SK-N-SH (cell line): Measurements from ENCODE around the gene TTLL6. TPM values are rescaled to one million over a fixed set of nuclear protein-coding genes. Genes with fewer than 3 reads are reported as not detected.

ENCODE experiments used
- CTCF ChIA-PET: fragments of 300-600, 350-600 bp; formaldehyde crosslinking; extraction: SDS; loops from one replicate; lab custom pipeline; 2021; lab: Yijun Ruan, JAX
- POLR2A ChIA-PET: fragments of 350-600 bp; sonication (Branson Sonifier 250); formaldehyde crosslinking; extraction: SDS; loops from one replicate; lab custom pipeline; 2020; ENCODE audit warnings: antibody characterized with exemption, inconsistent platforms; lab: Yijun Ruan, JAX
- DNase-seq: peaks from one replicate; pipeline ENCODE4 v3.0.0; 2012
- H2AFZ ChIP-seq: fragments of 200-600 bp; sonication (generic); 2 replicates; pipeline ENCODE4 v1.8.1; 2016; ENCODE audit warnings: antibody characterized with exemption, mild to moderate bottlenecking, low read depth
- H3F3A ChIP-seq: fragments of 200-600 bp; sonication (generic); replicated peaks from 2 replicates; pipeline ENCODE3; 2016; ENCODE audit warnings: antibody characterized with exemption, mild to moderate bottlenecking; ENCODE audit not compliant: insufficient read depth
- H3K27ac ChIP-seq, 2 experiments: fragments of 200-500 bp in 1 of 2; fragments of 200-600 bp in 1 of 2; sonication (Bioruptor generic) in 1 of 2; sonication (generic), shearing (Covaris generic) in 1 of 2; 2 replicates each; pipeline versions ENCODE4 v1.5.1 to v1.6.1; 2014 to 2016; ENCODE audit warnings: low read depth in 2 of 2, inconsistent platforms in 1 of 2, low read length in 1 of 2, mild to moderate bottlenecking in 1 of 2, mixed read lengths in 1 of 2
- H3K27me3 ChIP-seq: fragments of 200-600 bp; sonication (generic), shearing (Covaris generic); 2 replicates; pipeline ENCODE4 v1.6.1; 2016; ENCODE audit warnings: mixed run types; ENCODE audit not compliant: insufficient read depth
- H3K36me3 ChIP-seq, 2 experiments: fragments of 200-500 bp in 1 of 2; fragments of 200-600 bp in 1 of 2; sonication (Bioruptor generic) in 1 of 2; sonication (generic) in 1 of 2; replicated peaks in 1 of 2; 2 replicates each; pipeline versions ENCODE3 to v1.5.1; 2014 to 2016; ENCODE audit warnings: low read length in 1 of 2, mild to moderate bottlenecking in 1 of 2; ENCODE audit not compliant: insufficient read depth in 2 of 2, control insufficient read depth in 1 of 2
- H3K4me1 ChIP-seq, 2 experiments: fragments of 200-500 bp in 1 of 2; fragments of 200-600 bp in 1 of 2; sonication (Bioruptor generic) in 1 of 2; sonication (generic), shearing (Covaris generic) in 1 of 2; 2 replicates each; pipeline versions ENCODE4 v1.5.1 to v1.6.1; 2014 to 2016; ENCODE audit warnings: low read depth in 1 of 2, low read length in 1 of 2, mixed run types in 1 of 2; ENCODE audit not compliant: insufficient read depth in 2 of 2, control insufficient read depth in 1 of 2
- H3K4me2 ChIP-seq: fragments of 200-600 bp; sonication (generic), shearing (Covaris generic); 2 replicates; pipeline ENCODE4 v1.6.1; 2017; ENCODE audit warnings: mixed run types
- H3K4me3 ChIP-seq, 2 experiments: fragments of 200-500 bp in 1 of 2; fragments of 200-600 bp in 1 of 2; sonication (Bioruptor generic) in 1 of 2; sonication (generic), shearing (Covaris generic) in 1 of 2; 2 replicates each; pipeline versions ENCODE4 v1.5.1 to v1.8.1; 2014 to 2016; ENCODE audit warnings: low read depth in 2 of 2, inconsistent platforms in 1 of 2, low read length in 1 of 2, mild to moderate bottlenecking in 1 of 2, mixed read lengths in 1 of 2, moderate library complexity in 1 of 2
- H3K79me2 ChIP-seq: fragments of 200-600 bp; sonication (generic); 2 replicates; pipeline ENCODE4 v1.8.1; 2017; ENCODE audit warnings: mild to moderate bottlenecking; ENCODE audit not compliant: insufficient read depth
- H3K9ac ChIP-seq: fragments of 200-600 bp; sonication (generic); 2 replicates; pipeline ENCODE4 v1.6.1; 2017; ENCODE audit warnings: mixed run types
- H3K9me2 ChIP-seq: fragments of 200-600 bp; sonication (generic); 2 replicates; pipeline ENCODE4 v1.6.1; 2017; ENCODE audit warnings: mixed run types
- H3K9me3 ChIP-seq: fragments of 200-600 bp; sonication (generic); 2 replicates; pipeline ENCODE4 v1.6.1; 2017; ENCODE audit warnings: mixed run types, mild to moderate bottlenecking, moderate library complexity
- H4K20me1 ChIP-seq: fragments of 200-600 bp; sonication (generic); 2 replicates; pipeline ENCODE4 v1.6.1; 2017; ENCODE audit warnings: mild to moderate bottlenecking, mixed run types; ENCODE audit not compliant: insufficient read depth
- EP300 ChIP-seq, 2 experiments: IDR thresholded peaks; 2 replicates each; pipeline versions ENCODE4 v1.4.0 to v1.6.1; 2012; ENCODE audit warnings: borderline replicate concordance in 1 of 2, low read depth in 1 of 2, low read length in 1 of 2
- FOSL2 ChIP-seq: IDR thresholded peaks from 2 replicates; pipeline ENCODE4 v1.4.0; 2012; ENCODE audit warnings: low read depth, mild to moderate bottlenecking, moderate library complexity, borderline replicate concordance
- JUND ChIP-seq: IDR thresholded peaks from 2 replicates; pipeline ENCODE4 v1.4.0; 2012
- MAX ChIP-seq: IDR thresholded peaks from 2 replicates; pipeline ENCODE4 v1.4.0; 2012; ENCODE audit warnings: low read depth
- NRF1 ChIP-seq: IDR thresholded peaks from 2 replicates; pipeline ENCODE4 v1.6.1; 2012; ENCODE audit warnings: low read depth, mild to moderate bottlenecking, low read length
- RAD21 ChIP-seq: IDR thresholded peaks from 2 replicates; pipeline ENCODE4 v1.6.1; 2012; ENCODE audit warnings: mild to moderate bottlenecking, low read length
- RCOR1 ChIP-seq: fragments of 150-350 bp; IDR thresholded peaks from 2 replicates; pipeline ENCODE4 v1.6.1; 2017; ENCODE audit warnings: antibody characterized with exemption, low read length
- RXRA ChIP-seq: IDR thresholded peaks from 2 replicates; pipeline ENCODE4 v1.4.0; 2012; ENCODE audit warnings: low read depth, mild to moderate bottlenecking, borderline replicate concordance
- TAF1 ChIP-seq: IDR thresholded peaks from 2 replicates; pipeline ENCODE4 v1.6.1; 2012; ENCODE audit warnings: low read depth, mild to moderate bottlenecking, low read length, moderate library complexity, borderline replicate concordance
- TCF12 ChIP-seq: IDR thresholded peaks from 2 replicates; pipeline ENCODE4 v1.4.0; 2012
- USF1 ChIP-seq: IDR thresholded peaks from 2 replicates; pipeline ENCODE4 v1.4.0; 2012; ENCODE audit warnings: low read depth, borderline replicate concordance
- YY1 ChIP-seq: IDR thresholded peaks from 2 replicates; pipeline ENCODE4 v1.4.0; 2012; ENCODE audit warnings: low read depth, mild to moderate bottlenecking
- ZBTB33 ChIP-seq: IDR thresholded peaks from 2 replicates; pipeline ENCODE4 v1.4.0; 2012; ENCODE audit warnings: low read depth, borderline replicate concordance
- WGBS: methylation state at CpG from one replicate; pipeline ENCODE4 v1.1.6; 2017; ENCODE audit warnings: low lambda C conversion rate; 5-methylcytosine and 5-hydroxymethylcytosine counted together
- polyA plus RNA-seq, 3 experiments: library from polyadenylated mRNA; depleted of rRNA; stranded (reverse); fragments of >200 nt; gene quantifications; 2 replicates each; pipeline ENCODE4 v1.2.3, GENCODE V29; 2012
- TF ChIP-seq, protein P1 (sequence below): fragments of 150-350 bp; IDR thresholded peaks from 2 replicates; pipeline ENCODE4 v1.6.1; 2017; ENCODE audit warnings: antibody characterized with exemption, low read length, low read depth, borderline replicate concordance

The TTLL6 gene
- polyA plus RNA-seq, 1 of the 3 experiments (the other 2 are of a cell fraction) = 3.1 TPM

- no peaks in the 10 kb centered on the region for H3K4me1 ChIP-seq
- H3K4me2 ChIP-seq = no peak overlapping the region
- CTCF ChIA-PET = interaction anchor here (1.0 to 5.3 kb wide), 7 partner anchors 27 to 444 kb away, joined by 3 to 29 read pairs (median 5); no protein-coding TSS in a partner anchor
- DNase-seq = no peak
- no peak overlapping the region for H3K4me3 ChIP-seq
- POLR2A ChIA-PET = no interaction called here
- H3K27me3 ChIP-seq = peaks cover 100% of the 10 kb centered on the region
- H4K20me1 ChIP-seq = no peaks in the 10 kb centered on the region
- TF ChIP-seq MAX (no peak), FOSL2 (no peak), TCF12 (no peak), ZBTB33 (no peak), NRF1 (no peak), RXRA (no peak), RCOR1 (no peak), JUND (no peak), TAF1 (no peak), RAD21 (no peak), EP300 (IDR thresholded peaks at IDR 0.05; ENCODE audit: borderline replicate concordance in 1 of 2, low read depth in 1 of 2, low read length in 1 of 2) (no peak), USF1 (no peak), YY1 (no peak)
- TF ChIP-seq, protein P1, sequence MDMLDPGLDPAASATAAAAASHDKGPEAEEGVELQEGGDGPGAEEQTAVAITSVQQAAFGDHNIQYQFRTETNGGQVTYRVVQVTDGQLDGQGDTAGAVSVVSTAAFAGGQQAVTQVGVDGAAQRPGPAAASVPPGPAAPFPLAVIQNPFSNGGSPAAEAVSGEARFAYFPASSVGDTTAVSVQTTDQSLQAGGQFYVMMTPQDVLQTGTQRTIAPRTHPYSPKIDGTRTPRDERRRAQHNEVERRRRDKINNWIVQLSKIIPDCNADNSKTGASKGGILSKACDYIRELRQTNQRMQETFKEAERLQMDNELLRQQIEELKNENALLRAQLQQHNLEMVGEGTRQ = no peak
- TF ChIP-seq, all 33 proteins: peak for 0
- no peaks in the 10 kb centered on the region for H3F3A ChIP-seq
- no peaks in the 10 kb centered on the region for H3K36me3 ChIP-seq
- no peak overlapping the region for H3K9ac ChIP-seq
- no peak overlapping the region for H2AFZ ChIP-seq
- 11% methylated on average over 13 of the region's 13 CpGs for WGBS
- no peaks in the 10 kb centered on the region for H3K79me2 ChIP-seq
- H3K9me3 ChIP-seq = no peaks in the 10 kb centered on the region; the same call in 1 of the 2 replicates
- no peaks in the 10 kb centered on the region for H3K9me2 ChIP-seq
- no peak overlapping the region for H3K27ac ChIP-seq
Measured at GRCh38 chr17:48751733-48752398, 65.2 kb downstream of the TTLL6 start.
